GM10847 (cell line): ENCODE data around the gene ZP3.
"Not testable (repeated sequence)": the region's sequence is repeated elsewhere in the genome, so short reads cannot be mapped to it uniquely, and the experiment has no call there.

Source experiments
- POLR2A ChIP-seq: IDR thresholded peaks from 2 replicates; pipeline ENCODE4 v1.6.1; 2011; ENCODE audit not compliant: insufficient read length; ENCODE audit errors: extremely low read depth

ZP3 gene

GRCh38 chr7:76430836-76431235 lies 6.1 kb downstream of the ZP3 start:
- TF ChIP-seq POLR2A = no peak

- not testable (repeated sequence) for TF ChIP-seq POLR2A
These were observed 36.8 kb downstream of the ZP3 start, which contains the start of gene DTX2 for GRCh38 chr7:76461464-76462101. Gene DTX2 (plus strand): TSS chr7:76461709. CDS start chr7:76480510, 18,801 bp downstream.
